HepG2 (cell line): ENCODE results near the gene CACNG5. TPM values are rescaled to one million over a fixed set of nuclear protein-coding genes. Genes with fewer than 3 reads are reported as not detected.

Experiments
- AHDC1 ChIP-seq: sonication (generic); formaldehyde crosslinking; IDR thresholded peaks from 2 replicates; pipeline ENCODE4 v1.5.1; 2020; ENCODE audit warnings: mild to moderate bottlenecking, missing genetic modification reagents, borderline replicate concordance
- ARNT ChIP-seq: fragments of 450-650 bp; IDR thresholded peaks from 2 replicates; pipeline ENCODE4 v1.6.1; 2017
- CBFB ChIP-seq: sonication (generic); formaldehyde crosslinking; IDR thresholded peaks from 2 replicates; pipeline ENCODE4 v1.4.0; 2020; ENCODE audit warnings: missing genetic modification reagents
- CENPT ChIP-seq: sonication (generic); formaldehyde crosslinking; IDR thresholded peaks from 2 replicates; pipeline ENCODE4 v1.8.0; 2022; ENCODE audit warnings: low read depth, mild to moderate bottlenecking, moderate library complexity, missing genetic modification reagents
- DRAP1 ChIP-seq: IDR thresholded peaks from 2 replicates; pipeline ENCODE4 v1.6.1; 2016; ENCODE audit warnings: missing genetic modification reagents, missing compliant biosample characterization
- HDAC1 ChIP-seq: sonication (generic); formaldehyde crosslinking; IDR thresholded peaks from 2 replicates; pipeline ENCODE4 v1.5.1; 2020; ENCODE audit warnings: mild to moderate bottlenecking, missing genetic modification reagents
- HDAC2 ChIP-seq: sonication (generic); formaldehyde crosslinking; IDR thresholded peaks from 2 replicates; pipeline ENCODE4 v1.4.0; 2020; ENCODE audit warnings: missing genetic modification reagents
- HNF4A ChIP-seq: sonication (generic); formaldehyde crosslinking; IDR thresholded peaks from 2 replicates; pipeline ENCODE4 v1.4.0; 2020; ENCODE audit warnings: missing genetic modification reagents
- KAT2B ChIP-seq: fragments of 150-350 bp; IDR thresholded peaks from 2 replicates; pipeline ENCODE4 v1.6.1; 2014; ENCODE audit warnings: low read depth, low read length, borderline replicate concordance
- MBNL3 ChIP-seq: fragments of 250-450 bp; sonication (Bioruptor Pico); conservative IDR thresholded peaks from 2 replicates; pipeline ENCODE4 v1.8.0; 2022; ENCODE audit warnings: mild to moderate bottlenecking, inconsistent platforms
- NONO ChIP-seq, 2 experiments: fragments of 450-650 bp in 1 of 2; sonication (generic) in 1 of 2; formaldehyde crosslinking in 1 of 2; IDR thresholded peaks in 1 of 2; conservative IDR thresholded peaks in 1 of 2; 2 replicates each; pipeline versions ENCODE4 v1.6.1 to v1.8.0; 2017 to 2022; ENCODE audit warnings: mild to moderate bottlenecking in 1 of 2, missing genetic modification reagents in 1 of 2, moderate library complexity in 1 of 2
- SALL2 ChIP-seq: sonication (generic); formaldehyde crosslinking; IDR thresholded peaks from 2 replicates; pipeline ENCODE4 v1.8.1; 2023; ENCODE audit warnings: mild to moderate bottlenecking, missing genetic modification reagents, inconsistent platforms
- TEAD3 ChIP-seq: optimal IDR thresholded peaks from 2 replicates; pipeline ENCODE3; 2016; ENCODE audit warnings: borderline replicate concordance
- U2AF2 ChIP-seq: fragments of 200-400 bp; formaldehyde crosslinking; IDR thresholded peaks from 2 replicates; pipeline ENCODE4 v1.6.1; 2017; ENCODE audit warnings: low read depth, mild to moderate bottlenecking, low read length
- ZBTB39 ChIP-seq: sonication (generic); formaldehyde crosslinking; IDR thresholded peaks from 2 replicates; pipeline ENCODE4 v1.5.0; 2020; ENCODE audit warnings: missing genetic modification reagents
- ZFP36L1 ChIP-seq: sonication (generic); formaldehyde crosslinking; IDR thresholded peaks from 2 replicates; pipeline ENCODE4 v1.8.0; 2022; ENCODE audit warnings: mild to moderate bottlenecking, missing genetic modification reagents, moderate library complexity
- ZNF282 ChIP-seq: fragments of 450-650 bp; IDR thresholded peaks from 2 replicates; pipeline ENCODE4 v1.6.1; 2018; ENCODE audit not compliant: partially characterized antibody
- ZNF354B ChIP-seq: sonication (generic); formaldehyde crosslinking; IDR thresholded peaks from 2 replicates; pipeline ENCODE4 v1.8.0; 2022; ENCODE audit warnings: mild to moderate bottlenecking, missing genetic modification reagents
- ZNF362 ChIP-seq: sonication (generic); formaldehyde crosslinking; IDR thresholded peaks from 2 replicates; pipeline ENCODE4 v1.4.0; 2020; ENCODE audit warnings: missing genetic modification reagents, mild to moderate bottlenecking, borderline replicate concordance
- ZNF367 ChIP-seq: sonication (generic); formaldehyde crosslinking; IDR thresholded peaks from 2 replicates; pipeline ENCODE4 v1.4.0; 2020; ENCODE audit warnings: missing genetic modification reagents, borderline replicate concordance
- ZNF570 ChIP-seq: sonication (generic); formaldehyde crosslinking; IDR thresholded peaks from 2 replicates; pipeline ENCODE4 v1.4.0; 2020; ENCODE audit warnings: mild to moderate bottlenecking, missing genetic modification reagents, borderline replicate concordance
- ZNF616 ChIP-seq: sonication (generic); formaldehyde crosslinking; IDR thresholded peaks from 2 replicates; pipeline ENCODE4 v1.5.0; 2020; ENCODE audit warnings: low read depth, mild to moderate bottlenecking, missing genetic modification reagents
- ZNF883 ChIP-seq: sonication (generic); formaldehyde crosslinking; IDR thresholded peaks from 2 replicates; pipeline ENCODE4 v1.5.1; 2020; ENCODE audit warnings: mild to moderate bottlenecking, missing genetic modification reagents; ENCODE audit errors: not compliant biosample characterization
- polyA plus RNA-seq, 8 experiments: library from polyadenylated mRNA; depleted of rRNA in 3 of 8; stranded (reverse) in 7 of 8; unstranded in 1 of 8; fragments of >200 nt; fragmentation: Illumina TruSeq in 4 of 8; extraction: Trizol in 4 of 8; gene quantifications; 2 replicates each; pipeline versions ENCODE4 v1.2.1 to v1.2.3, GENCODE V29; 2011 to 2016; ENCODE audit warnings: low read depth in 4 of 8, missing spikeins in 1 of 8, mixed read lengths in 1 of 8; ENCODE audit not compliant: insufficient read depth in 1 of 8
- total RNA-seq, 5 experiments: library from RNA; depleted of rRNA; stranded (reverse); fragments of >200 nt; fragmentation: Illumina TruSeq; extraction: Trizol; gene quantifications; 2 replicates each; pipeline ENCODE4 v1.2.3, GENCODE V29; 2016; ENCODE audit warnings: low read depth in 1 of 5

CACNG5 gene
- total and polyA plus RNA-seq, 2 of the 13 experiments (the other 11 are each of a cell fraction or from before 2014, with no cell fraction given) = not detected

GRCh38 chr17:66829386-66829864 is 5.5 kb upstream of the CACNG5 start (continued):
- no peak for TF ChIP-seq CBFB (CRISPR knock-in tag)
- TF ChIP-seq TEAD3 (CRISPR knock-in tag) = no peak
- no peak for TF ChIP-seq ZNF616 (CRISPR knock-in tag)
- TF ChIP-seq HNF4A = no peak
- no peak for TF ChIP-seq ZBTB39
- no peak for TF ChIP-seq DRAP1 (CRISPR knock-in tag)
- no peak for TF ChIP-seq ARNT
- no peak for TF ChIP-seq NONO (IDR thresholded peaks at IDR 0.05)
- no peak for TF ChIP-seq NONO (CRISPR knock-in tag; conservative IDR thresholded peaks at IDR 0.05)
- TF ChIP-seq ZNF354B (CRISPR knock-in tag) = no peak
- TF ChIP-seq KAT2B = no peak
- no peak for TF ChIP-seq ZNF570 (CRISPR knock-in tag)
- peak; percentile 41; the same call in 1 of the 2 replicates for TF ChIP-seq HDAC2 (CRISPR knock-in tag)
- no peak for TF ChIP-seq CENPT (CRISPR knock-in tag)
- TF ChIP-seq U2AF2 = no peak
- TF ChIP-seq ZNF367 (CRISPR knock-in tag) = no peak
- TF ChIP-seq ZFP36L1 (CRISPR knock-in tag) = no peak; the same call in 1 of the 2 replicates
- no peak for TF ChIP-seq AHDC1 (CRISPR knock-in tag)
- no peak for TF ChIP-seq SALL2
- TF ChIP-seq MBNL3 = no peak
- TF ChIP-seq HDAC1 (CRISPR knock-in tag) = no peak
- TF ChIP-seq ZNF282 = no peak
- TF ChIP-seq ZNF883 (CRISPR knock-in tag) = no peak
- no peak for TF ChIP-seq ZNF362 (CRISPR knock-in tag)
